CD4-positive, CD25-positive, alpha-beta regulatory T cell (primary cell): ENCODE measurements around the gene CREG2. TPM values are rescaled to one million over a fixed set of nuclear protein-coding genes. Genes with fewer than 3 reads are reported as not detected.
A peak's percentile ranks its signal among the peaks of the same experiment; 100 is the strongest.

ENCODE experiments used
- ATAC-seq, 2 donors: fragments of 150-1000 bp; cut with Tn5 transposase; one replicate each; pipeline ENCODE4 v1.10.0; 2021; ENCODE audit warnings: low read depth in 2 of 2, moderate number of reproducible peaks in 2 of 2, moderate library complexity in 1 of 2
- DNase-seq, 3 donors: peaks; one replicate each; pipeline versions ENCODE4 v3.0.0 to v3.0.0-alpha.2; 2012 to 2022; ENCODE audit warnings: mixed read lengths in 1 of 3
- H3K27ac ChIP-seq: one replicate; pipeline ENCODE4 v1.7.0; 2013; ENCODE audit warnings: mild to moderate bottlenecking, low read length; ENCODE audit not compliant: insufficient read depth, poor library complexity, severe bottlenecking
- H3K27me3 ChIP-seq: one replicate; pipeline ENCODE4 v1.7.0; 2013; ENCODE audit warnings: low read length; ENCODE audit not compliant: control insufficient read depth, insufficient read depth
- H3K36me3 ChIP-seq: one replicate; pipeline ENCODE4 v1.7.0; 2013; ENCODE audit warnings: mild to moderate bottlenecking, low read length, moderate library complexity; ENCODE audit not compliant: control insufficient read depth, insufficient read depth
- H3K4me1 ChIP-seq: 2 replicates; pipeline ENCODE4 v1.7.0; 2013; ENCODE audit warnings: mild to moderate bottlenecking, low read length; ENCODE audit not compliant: insufficient read depth, control insufficient read depth, poor library complexity, severe bottlenecking
- H3K4me3 ChIP-seq: one replicate; pipeline ENCODE4 v1.7.0; 2013; ENCODE audit warnings: low read depth, mild to moderate bottlenecking, low read length, moderate library complexity
- H3K9me3 ChIP-seq, 2 experiments: 1 replicate in 1 of 2; 2 replicates in 1 of 2; pipeline ENCODE4 v1.7.0; 2013; ENCODE audit warnings: low read length in 2 of 2, mild to moderate bottlenecking in 1 of 2, moderate library complexity in 1 of 2; ENCODE audit not compliant: control insufficient read depth in 2 of 2
- H3K27ac Mint-ChIP-seq, 3 donors: one replicate each; pipeline ENCODE4 v1.8.0; 2020 to 2022; ENCODE audit warnings: mild to moderate bottlenecking in 3 of 3, mixed read lengths in 3 of 3, moderate library complexity in 2 of 3
- H3K27me3 Mint-ChIP-seq: one replicate; pipeline ENCODE4 v1.8.0; 2022; ENCODE audit warnings: mild to moderate bottlenecking, mixed read lengths
- H3K36me3 Mint-ChIP-seq: one replicate; pipeline ENCODE4 v1.8.0; 2020; ENCODE audit warnings: mixed read lengths
- H3K4me1 Mint-ChIP-seq, 4 donors: one replicate each; pipeline ENCODE4 v1.8.0; 2020 to 2022; ENCODE audit warnings: mixed read lengths in 4 of 4, mild to moderate bottlenecking in 1 of 4
- H3K4me3 Mint-ChIP-seq, 4 donors: one replicate each; pipeline ENCODE4 v1.8.0; 2020 to 2022; ENCODE audit warnings: mild to moderate bottlenecking in 4 of 4, mixed read lengths in 4 of 4, moderate library complexity in 3 of 4
- H3K9me3 Mint-ChIP-seq, 7 donors: one replicate each; pipeline ENCODE4 v1.8.0; 2020 to 2022; ENCODE audit warnings: mixed read lengths in 7 of 7, mild to moderate bottlenecking in 3 of 7, moderate library complexity in 2 of 7
- polyA plus RNA-seq, 4 donors: library from polyadenylated mRNA; unstranded; fragments of 300-500 nt; fragmentation: Illumina TruSeq; gene quantifications; one replicate each; pipeline ENCODE4 v1.2.3, GENCODE V29; 2021
- total RNA-seq: library from RNA; stranded (reverse); gene quantifications from one replicate; pipeline ENCODE4 v1.2.3, GENCODE V29; 2022

The CREG2 gene
- total and polyA plus RNA-seq, 5 donors from 2014 or later, result 2.1 to 5.2 (median 2.6) TPM

- H3K4me3 ChIP-seq, result no peak overlapping the region
- Mint-ChIP-seq H3K27ac (peak overlapping the region; percentile 46 to 93 (median 88)), H3K9me3 (peaks cover 0 to 1% (median 0%) of the 10 kb centered on the region in 7 donors), H3K4me1 (peaks cover 24 to 77% (median 40%) of the 10 kb centered on the region in 4 donors), H3K4me3 (peak overlapping the region; percentile 11 to 32 (median 21)), H3K27me3 (no peaks in the 10 kb centered on the region), H3K36me3 (no peaks in the 10 kb centered on the region)
- DNase-seq (peak in 1 of 3 donors; percentile 21), ATAC-seq (no peak)
- peaks cover 39% of the 10 kb centered on the region for H3K4me1 ChIP-seq
- no peaks in the 10 kb centered on the region for H3K36me3 ChIP-seq
- peak overlapping the region; percentile 69 for H3K27ac ChIP-seq
- H3K27me3 ChIP-seq, result no peaks in the 10 kb centered on the region
- no peaks in the 10 kb centered on the region for H3K9me3 ChIP-seq
Measured at GRCh38 chr2:101360232-101360631, 27.1 kb downstream of the CREG2 start.

GRCh38 chr2:101359410-101359954 lies 27.8 kb downstream of the CREG2 start:
- Histone ChIP-seq H3K36me3 (no peaks in the 10 kb centered on the region), H3K27ac (no peak overlapping the region), H3K27me3 (no peaks in the 10 kb centered on the region), H3K9me3 (no peaks in the 10 kb centered on the region), H3K4me3 (no peak overlapping the region), H3K4me1 (peaks cover 39% of the 10 kb centered on the region)
- ATAC-seq, result no peak
- Mint-ChIP-seq H3K4me3 (peak overlapping the region in 1 of 4 donors; percentile 16), H3K36me3 (no peaks in the 10 kb centered on the region), H3K4me1 (peaks cover 24 to 81% (median 41%) of the 10 kb centered on the region in 4 donors), H3K9me3 (peaks cover 0 to 1% (median 0%) of the 10 kb centered on the region in 7 donors), H3K27me3 (no peaks in the 10 kb centered on the region), H3K27ac (peak overlapping the region in 1 of 3 donors; percentile 46)
- DNase-seq, result no peak

GRCh38 chr2:101357376-101357775 lies 29.9 kb downstream of the CREG2 start:
- DNase-seq, result no peak
- Histone ChIP-seq H3K27ac (no peak overlapping the region), H3K9me3 (no peaks in the 10 kb centered on the region), H3K27me3 (no peaks in the 10 kb centered on the region), H3K4me3 (no peak overlapping the region), H3K4me1 (peaks cover 32% of the 10 kb centered on the region), H3K36me3 (no peaks in the 10 kb centered on the region)
- peaks cover 0 to 1% (median 0%) of the 10 kb centered on the region in 7 donors for H3K9me3 Mint-ChIP-seq
- peaks cover 21 to 63% (median 35%) of the 10 kb centered on the region in 4 donors for H3K4me1 Mint-ChIP-seq
- no peak for ATAC-seq
- H3K36me3 Mint-ChIP-seq, result no peaks in the 10 kb centered on the region
- peak overlapping the region in 1 of 4 donors; percentile 14 for H3K4me3 Mint-ChIP-seq
- H3K27ac Mint-ChIP-seq, result peak overlapping the region in 1 of 3 donors; percentile 59
- H3K27me3 Mint-ChIP-seq, result no peaks in the 10 kb centered on the region

GRCh38 chr2:101356521-101356920 lies 30.8 kb downstream of the CREG2 start:
- peak overlapping the region in 1 of 4 donors; percentile 45 for H3K4me3 Mint-ChIP-seq
- Histone ChIP-seq H3K4me1 (peaks cover 23% of the 10 kb centered on the region), H3K36me3 (no peaks in the 10 kb centered on the region), H3K4me3 (no peak overlapping the region), H3K27ac (no peak overlapping the region), H3K27me3 (no peaks in the 10 kb centered on the region), H3K9me3 (no peaks in the 10 kb centered on the region)
- H3K27me3 Mint-ChIP-seq, result no peaks in the 10 kb centered on the region
- peaks cover 13 to 54% (median 27%) of the 10 kb centered on the region in 4 donors for H3K4me1 Mint-ChIP-seq
- no peak overlapping the region for H3K27ac Mint-ChIP-seq
- H3K9me3 Mint-ChIP-seq, result peaks cover 0 to 1% (median 0%) of the 10 kb centered on the region in 7 donors
- ATAC-seq (no peak), DNase-seq (no peak)
- H3K36me3 Mint-ChIP-seq, result no peaks in the 10 kb centered on the region

- no peak for DNase-seq
- no peaks in the 10 kb centered on the region for H3K36me3 Mint-ChIP-seq
- peaks cover 21% of the 10 kb centered on the region for H3K4me1 ChIP-seq
- no peak for ATAC-seq
- H3K9me3 ChIP-seq, result no peaks in the 10 kb centered on the region
- H3K4me1 Mint-ChIP-seq, result peaks cover 10 to 54% (median 27%) of the 10 kb centered on the region in 4 donors
- H3K4me3 Mint-ChIP-seq, result no peak overlapping the region
- no peak overlapping the region for H3K27ac ChIP-seq
- H3K27me3 ChIP-seq, result no peaks in the 10 kb centered on the region
- H3K27ac Mint-ChIP-seq, result no peak overlapping the region
- H3K27me3 Mint-ChIP-seq, result no peaks in the 10 kb centered on the region
- H3K9me3 Mint-ChIP-seq, result peaks cover 0 to 1% (median 0%) of the 10 kb centered on the region in 7 donors
- no peaks in the 10 kb centered on the region for H3K36me3 ChIP-seq
- no peak overlapping the region for H3K4me3 ChIP-seq
Measured at GRCh38 chr2:101356055-101356454, 31.2 kb downstream of the CREG2 start.

GRCh38 chr2:101355401-101356054 lies 31.8 kb downstream of the CREG2 start:
- Mint-ChIP-seq H3K36me3 (no peaks in the 10 kb centered on the region), H3K27ac (no peak overlapping the region), H3K9me3 (peaks cover 0 to 1% (median 0%) of the 10 kb centered on the region in 7 donors), H3K27me3 (no peaks in the 10 kb centered on the region), H3K4me3 (no peak overlapping the region), H3K4me1 (peaks cover 11 to 54% (median 27%) of the 10 kb centered on the region in 4 donors)
- Histone ChIP-seq H3K36me3 (no peaks in the 10 kb centered on the region), H3K9me3 (no peaks in the 10 kb centered on the region), H3K27ac (no peak overlapping the region), H3K4me1 (peaks cover 21% of the 10 kb centered on the region), H3K27me3 (no peaks in the 10 kb centered on the region), H3K4me3 (no peak overlapping the region)
- no peak for DNase-seq
- no peak for ATAC-seq

GRCh38 chr2:101354420-101355311 lies 32.6 kb downstream of the CREG2 start:
- Mint-ChIP-seq H3K4me3 (no peak overlapping the region), H3K36me3 (no peaks in the 10 kb centered on the region), H3K27me3 (no peaks in the 10 kb centered on the region), H3K27ac (peak overlapping the region in 1 of 3 donors; percentile 31), H3K9me3 (no peaks in the 10 kb centered on the region), H3K4me1 (peaks cover 6 to 54% (median 29%) of the 10 kb centered on the region in 4 donors)
- H3K27ac ChIP-seq, result no peak overlapping the region
- H3K4me1 ChIP-seq, result peaks cover 22% of the 10 kb centered on the region
- H3K9me3 ChIP-seq, result no peaks in the 10 kb centered on the region
- H3K27me3 ChIP-seq, result no peaks in the 10 kb centered on the region
- H3K4me3 ChIP-seq, result no peak overlapping the region
- no peak for ATAC-seq
- H3K36me3 ChIP-seq, result no peaks in the 10 kb centered on the region
- no peak for DNase-seq
